Colonic mucosa (tissue), 4 donors: Measurements from ENCODE around the gene C6orf62. TPM values are rescaled to one million over a fixed set of nuclear protein-coding genes. Genes with fewer than 3 reads are reported as not detected.

ENCODE experiments used
- DNase-seq: peaks from one replicate; pipeline ENCODE4 v3.0.0-alpha.2; 2020
- H3K27ac ChIP-seq: fragments of 200-600 bp; one replicate; pipeline ENCODE4 v1.8.0; 2021
- H3K27me3 ChIP-seq: fragments of 200-600 bp; one replicate; pipeline ENCODE4 v1.8.0; 2021
- H3K36me3 ChIP-seq: fragments of 200-600 bp; one replicate; pipeline ENCODE4 v1.8.0; 2021
- H3K4me1 ChIP-seq: fragments of 200-600 bp; one replicate; pipeline ENCODE4 v1.8.0; 2021; ENCODE audit warnings: mild to moderate bottlenecking
- H3K4me3 ChIP-seq: fragments of 200-600 bp; one replicate; pipeline ENCODE4 v1.8.0; 2021
- H3K9ac ChIP-seq, 2 donors: one replicate each; pipeline ENCODE4 v1.7.0; 2013; ENCODE audit warnings: control low read depth in 2 of 2, low read depth in 2 of 2, low read length in 2 of 2
- H3K9me3 ChIP-seq: fragments of 200-600 bp; one replicate; pipeline ENCODE4 v1.8.0; 2021
- CTCF ChIP-seq: fragments of 200-600 bp; IDR thresholded peaks from one replicate; pipeline ENCODE4 v1.8.0; 2022; ENCODE audit warnings: antibody characterized with exemption, mild to moderate bottlenecking
- intact Hi-C: fragments of 100-400 bp; cut with DNase I; formaldehyde crosslinking; loops from one replicate; pipeline ENCODE4 v1.14.1; 2022
- total RNA-seq, 2 donors: library from RNA; stranded (reverse); fragmentation: NEBNext Ultra II Directional in 1 of 2; extraction: Animal tissue kit (Norgen Biotek cat#: 25700) in 1 of 2; gene quantifications; one replicate each; pipeline ENCODE4 v1.2.1, GENCODE V29; 2021
- donor health status: healthy.
- donor health status: DM: no; HTN: no; CAD: no.
- donor health status: DM: no; HTN: no; CAD: no.

C6orf62 gene
- total RNA-seq, 2 donors from 2014 or later: 70.5 to 85.3 TPM

- Histone ChIP-seq H3K36me3 (no peaks in the 10 kb centered on the region), H3K4me3 (no peak overlapping the region), H3K9ac (no peak overlapping the region), H3K9me3 (no peaks in the 10 kb centered on the region), H3K27me3 (no peaks in the 10 kb centered on the region), H3K4me1 (no peaks in the 10 kb centered on the region), H3K27ac (no peak overlapping the region)
- peak; percentile 60 for DNase-seq
- intact Hi-C loops: no loop called here
- TF ChIP-seq CTCF: no peak
These were observed 44.6 kb upstream of the C6orf62 start for GRCh38 chr6:24763578-24763977.

GRCh38 chr6:24761851-24762250, 42.9 kb upstream of the C6orf62 start:
- H3K27ac ChIP-seq: no peak overlapping the region
- intact Hi-C loops: no loop called here

GRCh38 chr6:24761193-24761835, 42.4 kb upstream of the C6orf62 start:
- intact Hi-C loops: no loop called here
- Histone ChIP-seq H3K4me3 (no peak overlapping the region), H3K4me1 (no peaks in the 10 kb centered on the region), H3K36me3 (no peaks in the 10 kb centered on the region), H3K27me3 (no peaks in the 10 kb centered on the region), H3K9me3 (no peaks in the 10 kb centered on the region), H3K9ac (no peak overlapping the region), H3K27ac (no peak overlapping the region)
- DNase-seq: peak; percentile 56
- TF ChIP-seq CTCF: no peak

More at GRCh38 chr6:24761851-24762250, 42.9 kb upstream of the C6orf62 start:
- no peak overlapping the region for H3K4me3 ChIP-seq
- H3K9ac ChIP-seq: no peak overlapping the region
- TF ChIP-seq CTCF: no peak
- H3K27me3 ChIP-seq: no peaks in the 10 kb centered on the region
- H3K36me3 ChIP-seq: no peaks in the 10 kb centered on the region
- H3K9me3 ChIP-seq: no peaks in the 10 kb centered on the region
- DNase-seq: no peak
- no peaks in the 10 kb centered on the region for H3K4me1 ChIP-seq

GRCh38 chr6:24760210-24760609, 41.3 kb upstream of the C6orf62 start:
- H3K4me1 ChIP-seq: no peaks in the 10 kb centered on the region
- no peaks in the 10 kb centered on the region for H3K27me3 ChIP-seq
- H3K36me3 ChIP-seq: no peaks in the 10 kb centered on the region
- TF ChIP-seq CTCF: no peak
- intact Hi-C loops: no loop called here
- no peaks in the 10 kb centered on the region for H3K9me3 ChIP-seq
- H3K9ac ChIP-seq: no peak overlapping the region
- H3K4me3 ChIP-seq: no peak overlapping the region
- no peak for DNase-seq
- no peak overlapping the region for H3K27ac ChIP-seq

- intact Hi-C loops: loop anchor here (10.0 kb wide), 1 partner anchor 335 kb away; no protein-coding TSS in a partner anchor
- no peak for DNase-seq
- TF ChIP-seq CTCF: no peak
These were observed 40.8 kb upstream of the C6orf62 start for GRCh38 chr6:24759718-24760117.

More at GRCh38 chr6:24759718-24760117, 40.8 kb upstream of the C6orf62 start:
- H3K4me3 ChIP-seq: no peak overlapping the region
- no peak overlapping the region for H3K9ac ChIP-seq
- H3K27me3 ChIP-seq: no peaks in the 10 kb centered on the region
- no peaks in the 10 kb centered on the region for H3K9me3 ChIP-seq
- no peaks in the 10 kb centered on the region for H3K4me1 ChIP-seq
- H3K36me3 ChIP-seq: no peaks in the 10 kb centered on the region
- H3K27ac ChIP-seq: no peak overlapping the region
